Fibroblast of pulmonary artery (primary cell): ENCODE data around the gene RHAG.

Experiments
- DNase-seq: peaks from one replicate; pipeline ENCODE4 v3.0.0-alpha.2; 2010; ENCODE audit warnings: low read depth
- H3K4me3 ChIP-seq: replicated peaks from 2 replicates; pipeline ENCODE4 v1.5.1; 2011; ENCODE audit warnings: low read depth, mild to moderate bottlenecking, control low read depth, low read length, moderate library complexity
- CTCF ChIP-seq: IDR thresholded peaks from 2 replicates; pipeline ENCODE4 v1.5.1; 2011; ENCODE audit warnings: mild to moderate bottlenecking, control low read depth, low read length, inconsistent platforms; ENCODE audit errors: missing control alignments

Gene RHAG

GRCh38 chr6:49648036-49648435, 11.4 kb upstream of the RHAG start:
- TF ChIP-seq CTCF: no peak
- no peak overlapping the region for H3K4me3 ChIP-seq
- no peak for DNase-seq

- H3K4me3 ChIP-seq: no peak overlapping the region
- no peak for DNase-seq
- no peak for TF ChIP-seq CTCF
Observed at GRCh38 chr6:49647476-49647875, 10.8 kb upstream of the RHAG start.

- no peak overlapping the region for H3K4me3 ChIP-seq
- DNase-seq: no peak
- no peak for TF ChIP-seq CTCF
Observed at GRCh38 chr6:49646942-49647341, 10.3 kb upstream of the RHAG start.

- TF ChIP-seq CTCF: no peak
- no peak for DNase-seq
- H3K4me3 ChIP-seq: no peak overlapping the region
Observed at GRCh38 chr6:49646130-49646824, 9.6 kb upstream of the RHAG start.

GRCh38 chr6:49645139-49645538, 8.5 kb upstream of the RHAG start:
- TF ChIP-seq CTCF: no peak
- H3K4me3 ChIP-seq: no peak overlapping the region
- DNase-seq: no peak

- no peak for DNase-seq
- no peak overlapping the region for H3K4me3 ChIP-seq
- no peak for TF ChIP-seq CTCF
Observed at GRCh38 chr6:49639177-49639817, 2.7 kb upstream of the RHAG start.

GRCh38 chr6:49637350-49637731, 702 bp upstream of the RHAG start:
- TF ChIP-seq CTCF: no peak
- DNase-seq: no peak
- H3K4me3 ChIP-seq: no peak overlapping the region
